Osteoblast (primary cell): ENCODE data around the gene SMTNL1. TPM values are rescaled to one million over a fixed set of nuclear protein-coding genes. Genes with fewer than 3 reads are reported as not detected.
"Not testable (repeated sequence)": the region's sequence is repeated elsewhere in the genome, so short reads cannot be mapped to it uniquely, and the experiment has no call there.

Source experiments
- DNase-seq: peaks from one replicate; pipeline ENCODE4 v3.0.0; 2011; ENCODE audit warnings: low spot score, mixed read lengths; ENCODE audit not compliant: insufficient read length; ENCODE audit errors: missing footprints
- H2AFZ ChIP-seq: 2 replicates; pipeline ENCODE4 v1.6.0; 2011; ENCODE audit warnings: mild to moderate bottlenecking, low read length
- H3K27ac ChIP-seq: 2 replicates; pipeline ENCODE4 v1.5.1; 2011; ENCODE audit warnings: mild to moderate bottlenecking, low read depth, low read length, moderate library complexity
- H3K27me3 ChIP-seq: 2 replicates; pipeline ENCODE4 v1.6.0; 2012; ENCODE audit warnings: mild to moderate bottlenecking, control low read depth, inconsistent platforms, low read length, moderate library complexity; ENCODE audit not compliant: insufficient read depth
- H3K36me3 ChIP-seq: 2 replicates; pipeline ENCODE4 v1.5.1; 2011; ENCODE audit warnings: mild to moderate bottlenecking, low read length, control low read depth, moderate library complexity; ENCODE audit not compliant: insufficient read depth
- H3K4me1 ChIP-seq: 2 replicates; pipeline ENCODE4 v1.5.1; 2011; ENCODE audit warnings: mild to moderate bottlenecking, low read length, control low read depth, moderate library complexity; ENCODE audit not compliant: insufficient read depth
- H3K4me2 ChIP-seq: 2 replicates; pipeline ENCODE4 v1.6.0; 2011; ENCODE audit warnings: mild to moderate bottlenecking, low read length; ENCODE audit not compliant: insufficient read depth
- H3K4me3 ChIP-seq: fragments of 200-600 bp; sonication (generic); 3 replicates; pipeline ENCODE4 v1.5.1; 2012; ENCODE audit warnings: mild to moderate bottlenecking, low read length, inconsistent platforms; ENCODE audit not compliant: insufficient read depth
- H3K79me2 ChIP-seq: 2 replicates; pipeline ENCODE4 v1.6.0; 2012; ENCODE audit warnings: mild to moderate bottlenecking, low read length, control low read depth, inconsistent platforms; ENCODE audit not compliant: insufficient read depth
- H3K9me3 ChIP-seq: 2 replicates; pipeline ENCODE4 v1.5.1; 2011; ENCODE audit warnings: low read depth, low read length, control low read depth
- H4K20me1 ChIP-seq: 2 replicates; pipeline ENCODE4 v1.6.0; 2012; ENCODE audit warnings: mild to moderate bottlenecking, low read length, control low read depth; ENCODE audit not compliant: insufficient read depth
- CTCF ChIP-seq: IDR thresholded peaks from 2 replicates; pipeline ENCODE4 v1.5.1; 2011; ENCODE audit warnings: mild to moderate bottlenecking, low read depth, low read length, moderate library complexity; ENCODE audit errors: extremely low read depth
- total RNA-seq: library from RNA; depleted of rRNA; stranded (reverse); fragments of >200 nt; gene quantifications from 2 replicates; pipeline ENCODE4 v1.2.3, GENCODE V29; 2012

Gene SMTNL1
- total RNA-seq, 1 donor: not detected

- H3K9me3 ChIP-seq: no peaks in the 10 kb centered on the region
- H3K36me3 ChIP-seq: peaks cover 7% of the 10 kb centered on the region
- peaks cover 4% of the 10 kb centered on the region for H4K20me1 ChIP-seq
- peaks cover 20% of the 10 kb centered on the region for H3K79me2 ChIP-seq
- H3K4me3 ChIP-seq: peak within 1 kb of the TSS; percentile 95
- H3K4me1 ChIP-seq: peaks cover 10% of the 10 kb centered on the region
- peak within 1 kb of the TSS; percentile 98 for H2AFZ ChIP-seq
- TF ChIP-seq CTCF: no peak
- H3K27ac ChIP-seq: peak within 1 kb of the TSS; percentile 81
- peak; percentile 94 for DNase-seq
- peaks cover 4% of the 10 kb centered on the region for H3K27me3 ChIP-seq
- peak within 1 kb of the TSS; percentile 98 for H3K4me2 ChIP-seq
These were observed 6.5 kb upstream of the SMTNL1 start, which contains the start of gene TIMM10 for GRCh38 chr11:57530596-57531507. TIMM10 (minus strand) TSS chr11:57530754; CDS start chr11:57530189, 565 bp downstream.

- not testable (repeated sequence) for H3K36me3 ChIP-seq, H4K20me1 ChIP-seq, H3K4me1 ChIP-seq, H3K4me2 ChIP-seq, H3K27me3 ChIP-seq, H3K27ac ChIP-seq, DNase-seq, H2AFZ ChIP-seq, H3K4me3 ChIP-seq, H3K9me3 ChIP-seq
- H3K79me2 ChIP-seq: peaks cover 11% of the 10 kb centered on the region
These were observed 2.9 kb upstream of the SMTNL1 start for GRCh38 chr11:57534449-57534848.

- Histone ChIP-seq H3K4me1 (no peaks in the 10 kb centered on the region), H3K27me3 (peaks cover 9% of the 10 kb centered on the region), H3K27ac (no peak overlapping the region), H2AFZ (no peak overlapping the region), H3K36me3 (no peaks in the 10 kb centered on the region), H3K4me2 (no peak overlapping the region), H4K20me1 (no peaks in the 10 kb centered on the region), H3K4me3 (no peak overlapping the region), H3K9me3 (no peaks in the 10 kb centered on the region), H3K79me2 (no peaks in the 10 kb centered on the region)
- no peak for TF ChIP-seq CTCF
- DNase-seq: no peak
These were observed 1.9 kb downstream of the SMTNL1 start for GRCh38 chr11:57539342-57539741.

GRCh38 chr11:57541169-57541568 lies 3.8 kb downstream of the SMTNL1 start:
- H3K4me2 ChIP-seq: no peak overlapping the region
- TF ChIP-seq CTCF: no peak
- H3K4me3 ChIP-seq: no peak overlapping the region
- H3K4me1 ChIP-seq: no peaks in the 10 kb centered on the region
- no peak overlapping the region for H3K27ac ChIP-seq
- H2AFZ ChIP-seq: no peak overlapping the region
- no peak for DNase-seq
- no peaks in the 10 kb centered on the region for H3K9me3 ChIP-seq
- H3K27me3 ChIP-seq: peaks cover 5% of the 10 kb centered on the region
- H3K36me3 ChIP-seq: no peaks in the 10 kb centered on the region
- H3K79me2 ChIP-seq: no peaks in the 10 kb centered on the region
- no peaks in the 10 kb centered on the region for H4K20me1 ChIP-seq
